D721Med (cell line): ENCODE data around the gene PHACTR3.

Experiments
- DNase-seq: peaks from one replicate; pipeline ENCODE4 v3.0.0; 2011; ENCODE audit warnings: low spot score; ENCODE audit not compliant: insufficient read length
- FAIRE-seq: peaks from 2 replicates; lab custom pipeline; 2011; peaks lifted over from hg19 to GRCh38; lab: Jason Lieb, UNC
- TF ChIP-seq, protein P1 (sequence below): IDR thresholded peaks from 2 replicates; pipeline ENCODE4 v1.5.1; 2012; ENCODE audit warnings: mild to moderate bottlenecking, control low read depth; ENCODE audit not compliant: insufficient read depth; ENCODE audit errors: missing control alignments

PHACTR3 gene

DNA sequence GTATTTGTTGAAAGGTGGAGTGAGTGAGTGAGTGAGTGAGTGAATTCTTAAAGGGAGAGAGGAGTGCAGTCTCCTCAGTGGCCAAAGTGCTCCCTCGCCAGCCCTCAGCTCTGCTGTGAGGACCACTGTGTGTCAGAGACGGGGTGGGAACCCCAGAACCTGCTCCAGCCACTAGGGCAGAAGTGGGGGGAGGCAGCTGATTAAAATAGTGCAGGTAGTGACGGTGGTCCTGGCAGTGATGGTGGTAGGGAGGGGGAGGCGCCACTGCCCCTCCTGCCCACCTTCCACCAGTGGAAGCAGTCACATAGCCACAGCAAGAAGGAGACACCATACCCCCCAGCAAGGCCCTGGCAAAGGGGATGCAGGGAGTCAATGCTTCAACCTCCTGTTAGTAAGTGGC lies 133.5 kb downstream of the PHACTR3 start:
- DNase-seq (no peak), FAIRE-seq (no peak)
- TF ChIP-seq, protein P1, sequence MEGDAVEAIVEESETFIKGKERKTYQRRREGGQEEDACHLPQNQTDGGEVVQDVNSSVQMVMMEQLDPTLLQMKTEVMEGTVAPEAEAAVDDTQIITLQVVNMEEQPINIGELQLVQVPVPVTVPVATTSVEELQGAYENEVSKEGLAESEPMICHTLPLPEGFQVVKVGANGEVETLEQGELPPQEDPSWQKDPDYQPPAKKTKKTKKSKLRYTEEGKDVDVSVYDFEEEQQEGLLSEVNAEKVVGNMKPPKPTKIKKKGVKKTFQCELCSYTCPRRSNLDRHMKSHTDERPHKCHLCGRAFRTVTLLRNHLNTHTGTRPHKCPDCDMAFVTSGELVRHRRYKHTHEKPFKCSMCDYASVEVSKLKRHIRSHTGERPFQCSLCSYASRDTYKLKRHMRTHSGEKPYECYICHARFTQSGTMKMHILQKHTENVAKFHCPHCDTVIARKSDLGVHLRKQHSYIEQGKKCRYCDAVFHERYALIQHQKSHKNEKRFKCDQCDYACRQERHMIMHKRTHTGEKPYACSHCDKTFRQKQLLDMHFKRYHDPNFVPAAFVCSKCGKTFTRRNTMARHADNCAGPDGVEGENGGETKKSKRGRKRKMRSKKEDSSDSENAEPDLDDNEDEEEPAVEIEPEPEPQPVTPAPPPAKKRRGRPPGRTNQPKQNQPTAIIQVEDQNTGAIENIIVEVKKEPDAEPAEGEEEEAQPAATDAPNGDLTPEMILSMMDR: no peak

DNA sequence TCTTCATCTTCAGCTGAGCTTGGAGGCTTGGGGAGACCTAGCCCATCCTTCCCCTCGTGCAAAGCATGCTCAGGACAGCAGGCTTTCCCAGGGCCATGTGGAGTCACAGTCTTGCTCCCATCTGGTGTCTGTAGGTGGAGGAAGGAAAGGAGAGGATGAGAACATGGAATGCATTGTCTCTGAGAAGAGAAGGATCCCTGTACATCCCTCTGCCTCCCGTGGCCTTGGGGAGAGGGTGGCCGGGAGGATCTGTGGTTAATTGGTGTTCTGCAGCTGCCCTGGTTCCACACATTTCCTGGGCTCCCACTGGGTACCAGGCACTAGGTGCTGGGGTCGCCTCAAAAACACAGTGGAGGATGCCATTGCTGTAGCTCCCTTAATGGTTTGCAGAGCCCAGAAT lies 134.5 kb downstream of the PHACTR3 start:
- no peak for FAIRE-seq
- TF ChIP-seq, protein P1: no peak
- no peak for DNase-seq

DNA sequence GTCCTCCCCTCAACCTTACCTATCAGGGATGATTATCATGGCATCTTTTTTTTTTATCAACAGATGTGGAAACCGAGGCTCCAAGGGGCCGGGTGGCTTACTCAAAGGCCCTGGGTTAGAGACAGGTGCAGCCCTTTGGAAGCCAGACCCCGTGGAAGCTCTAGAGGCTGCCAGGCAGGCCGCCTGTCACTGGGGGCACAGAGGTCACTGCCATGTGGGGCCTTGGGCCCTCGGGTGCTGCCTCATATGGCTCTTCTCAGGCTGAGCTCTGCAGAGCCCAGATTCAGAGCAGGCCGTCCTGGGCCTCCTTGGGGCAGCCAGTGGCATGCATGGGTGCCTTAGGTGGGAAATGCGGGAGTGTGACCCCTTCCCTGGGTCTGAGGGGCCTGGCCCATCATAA lies 136.3 kb downstream of the PHACTR3 start:
- no peak for DNase-seq
- no peak for FAIRE-seq
- TF ChIP-seq, protein P1: no peak

DNA sequence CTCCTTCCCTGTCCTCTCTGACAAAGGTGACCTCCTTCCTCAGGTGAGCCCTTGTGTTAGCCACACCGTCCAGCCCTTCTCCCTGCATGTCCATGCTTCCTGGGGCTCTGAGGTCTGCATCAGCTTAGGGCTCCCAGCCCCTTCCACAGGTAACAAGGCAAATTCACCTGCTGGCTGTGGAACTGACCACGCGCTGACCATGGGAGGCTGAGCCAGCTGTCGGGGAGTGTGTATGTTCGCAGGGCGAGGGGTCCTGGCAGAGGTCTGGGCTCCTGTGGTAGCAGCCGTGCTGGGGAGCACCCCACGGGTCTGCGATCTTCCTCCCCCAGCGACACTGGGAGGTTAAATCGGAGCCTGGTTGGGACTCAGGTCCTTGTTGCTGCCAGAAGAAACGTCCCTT lies 136.7 kb downstream of the PHACTR3 start:
- FAIRE-seq (no peak), DNase-seq (no peak)
- TF ChIP-seq, protein P1: no peak

DNA sequence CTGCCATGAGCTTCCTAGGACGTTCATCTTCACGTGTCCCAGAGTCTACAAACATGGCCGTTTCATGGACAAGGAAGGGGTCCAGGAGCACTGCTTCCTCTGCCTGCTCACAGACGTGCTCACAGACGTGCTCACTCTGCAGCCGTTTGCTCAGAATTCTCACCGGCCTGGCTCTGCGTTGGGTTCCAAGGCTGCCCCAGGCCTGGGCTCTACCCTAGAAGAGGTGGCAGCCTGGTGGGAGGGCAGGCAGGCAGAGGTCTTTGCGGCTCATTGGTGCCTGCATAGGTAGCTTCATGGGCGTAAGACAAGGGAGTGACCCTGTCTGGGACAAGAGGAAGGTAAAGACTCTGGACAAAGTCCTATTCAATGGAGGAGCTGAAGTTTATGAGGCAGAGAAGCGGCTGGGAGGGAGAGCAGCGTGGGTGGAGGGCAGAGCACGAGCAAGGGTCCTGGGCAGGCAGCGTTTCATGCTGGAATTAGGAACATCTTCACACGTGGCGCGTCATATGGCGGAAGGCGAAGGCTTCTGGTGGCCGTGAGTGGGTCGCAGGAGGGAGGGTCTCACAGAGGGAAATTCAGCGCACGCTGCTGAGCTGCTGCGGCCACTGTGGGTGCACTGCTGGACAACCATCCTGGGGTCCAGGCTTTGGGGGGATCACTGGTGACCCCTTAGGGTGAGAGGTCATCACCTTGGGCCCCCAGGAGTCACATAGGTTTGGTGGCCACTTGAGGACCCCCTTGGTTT lies 138.2 kb downstream of the PHACTR3 start:
- DNase-seq: no peak
- no peak for FAIRE-seq
- TF ChIP-seq, protein P1: no peak

DNA sequence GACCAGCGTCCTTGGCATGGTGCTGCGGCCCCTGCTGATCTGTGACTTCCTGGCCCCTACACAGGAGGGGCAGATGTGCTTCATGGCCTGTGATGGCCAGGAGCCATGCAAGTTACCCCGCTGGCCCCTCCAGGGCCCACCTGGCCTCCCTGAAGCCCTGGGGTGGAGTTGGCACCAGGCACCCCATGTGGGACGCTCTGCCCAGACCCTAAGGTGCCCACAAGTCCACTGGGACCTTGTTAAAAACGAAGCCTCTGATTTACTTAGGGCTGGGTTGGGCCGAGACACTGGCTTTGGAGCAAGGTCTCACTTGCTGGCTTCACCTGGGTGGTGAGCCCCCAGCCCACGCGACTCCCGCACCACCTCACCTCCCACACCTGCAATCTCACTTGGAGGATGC lies 139.0 kb downstream of the PHACTR3 start:
- TF ChIP-seq, protein P1: no peak
- FAIRE-seq: no peak

DNA sequence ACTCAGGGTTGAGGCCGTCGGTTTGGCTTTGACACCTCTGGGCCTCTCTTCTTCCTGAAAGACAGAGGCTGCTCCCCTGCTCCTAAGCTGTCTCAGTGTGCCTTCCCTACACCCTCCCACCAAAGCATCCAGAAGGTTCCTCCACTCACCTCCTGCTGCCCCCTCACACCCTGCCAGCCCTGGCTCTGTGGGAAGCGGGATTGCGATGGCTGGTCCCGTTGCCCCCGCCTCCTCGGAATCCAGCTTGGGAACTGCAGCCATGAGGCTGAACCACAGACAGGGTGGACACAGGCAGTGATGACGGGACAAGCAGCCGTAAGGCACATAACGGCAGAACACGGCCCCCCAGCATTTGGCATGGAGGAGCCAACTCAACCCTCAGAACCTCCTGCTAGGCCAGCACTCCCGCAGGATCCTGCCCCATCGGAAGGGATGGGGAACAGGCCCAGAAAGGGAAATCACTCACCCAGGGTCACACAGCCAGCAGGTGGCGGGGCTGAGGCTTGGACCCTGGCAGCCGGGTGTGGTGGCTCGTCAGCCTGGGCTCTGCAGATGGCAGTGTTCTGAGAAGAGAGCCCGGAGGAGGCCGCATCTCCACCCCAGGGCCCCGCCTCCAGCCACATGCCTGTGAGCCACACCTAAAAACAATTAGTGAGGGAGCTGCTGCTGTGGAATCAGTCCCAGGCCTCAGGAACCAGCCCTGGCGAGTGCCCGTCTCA lies 139.6 kb downstream of the PHACTR3 start:
- FAIRE-seq: no peak
- DNase-seq: no peak
- TF ChIP-seq, protein P1: no peak

More for the DNA sequence above, 139.0 kb downstream of the PHACTR3 start:
- no peak for DNase-seq
